Effector memory CD4-positive, alpha-beta T cell (primary cell): ENCODE data around the gene RNFT2.

Experiments used
- DNase-seq, 3 donors: peaks; one replicate each; pipeline ENCODE4 v3.0.0-alpha.2; 2020
- H3K27ac ChIP-seq: 2 replicates; pipeline ENCODE4 v1.7.0; 2013; ENCODE audit warnings: mild to moderate bottlenecking, low read length, moderate library complexity; ENCODE audit not compliant: insufficient read depth, poor library complexity, severe bottlenecking
- H3K27me3 ChIP-seq: replicated peaks from 2 replicates; pipeline ENCODE4 v1.7.0; 2013; ENCODE audit warnings: mild to moderate bottlenecking, low read length; ENCODE audit not compliant: insufficient read depth, control insufficient read depth, poor library complexity, severe bottlenecking
- H3K36me3 ChIP-seq: 2 replicates; pipeline ENCODE4 v1.7.0; 2013; ENCODE audit warnings: mild to moderate bottlenecking, low read length, moderate library complexity; ENCODE audit not compliant: control insufficient read depth, insufficient read depth
- H3K4me1 ChIP-seq: 2 replicates; pipeline ENCODE4 v1.7.0; 2013; ENCODE audit warnings: low read length, mild to moderate bottlenecking; ENCODE audit not compliant: control insufficient read depth, insufficient read depth, poor library complexity, severe bottlenecking
- H3K4me3 ChIP-seq: 2 replicates; pipeline ENCODE4 v1.7.0; 2013; ENCODE audit warnings: low read length, low read depth, mild to moderate bottlenecking; ENCODE audit not compliant: insufficient read depth, poor library complexity, severe bottlenecking
- H3K9me3 ChIP-seq: 2 replicates; pipeline ENCODE4 v1.7.0; 2013; ENCODE audit warnings: mild to moderate bottlenecking, low read length, moderate library complexity; ENCODE audit not compliant: control insufficient read depth

Gene RNFT2

GRCh38 chr12:116766285-116766684, 28.2 kb downstream of the RNFT2 start:
- no peak for DNase-seq

DNA sequence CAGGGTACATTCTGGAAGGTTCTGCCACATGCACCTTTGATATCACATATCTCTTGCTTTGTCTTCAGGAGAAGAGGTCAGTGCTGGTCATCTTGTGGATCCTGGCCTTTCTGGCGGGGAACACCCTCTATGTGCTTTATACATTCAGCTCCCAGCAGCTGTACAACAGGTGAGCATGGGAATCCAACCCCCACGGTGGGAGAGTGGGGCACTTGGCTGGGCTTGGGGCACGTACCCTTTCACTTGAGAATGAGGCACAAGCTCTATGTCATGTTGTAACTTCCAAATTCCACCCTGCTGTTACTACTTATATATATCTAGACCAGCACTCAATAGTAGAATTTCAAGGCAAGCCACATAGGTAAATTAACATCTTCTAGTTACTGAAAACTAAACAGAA, 28.6 kb downstream of the RNFT2 start:
- Histone ChIP-seq H3K4me3 (no peak overlapping the region), H3K9me3 (no peaks in the 10 kb centered on the region), H3K4me1 (no peaks in the 10 kb centered on the region), H3K27ac (no peak overlapping the region), H3K27me3 (no peaks in the 10 kb centered on the region), H3K36me3 (no peaks in the 10 kb centered on the region)
- DNase-seq, result no peak

More at GRCh38 chr12:116766285-116766684, 28.2 kb downstream of the RNFT2 start:
- no peak overlapping the region for H3K27ac ChIP-seq
- no peaks in the 10 kb centered on the region for H3K27me3 ChIP-seq
- H3K9me3 ChIP-seq, result no peaks in the 10 kb centered on the region
- no peaks in the 10 kb centered on the region for H3K4me1 ChIP-seq
- H3K36me3 ChIP-seq, result no peaks in the 10 kb centered on the region
- H3K4me3 ChIP-seq, result no peak overlapping the region

GRCh38 chr12:116771651-116772050, 33.5 kb downstream of the RNFT2 start:
- Histone ChIP-seq H3K27me3 (no peaks in the 10 kb centered on the region), H3K36me3 (no peaks in the 10 kb centered on the region), H3K4me3 (no peak overlapping the region), H3K27ac (no peak overlapping the region), H3K9me3 (no peaks in the 10 kb centered on the region), H3K4me1 (no peaks in the 10 kb centered on the region)
- no peak for DNase-seq

DNA sequence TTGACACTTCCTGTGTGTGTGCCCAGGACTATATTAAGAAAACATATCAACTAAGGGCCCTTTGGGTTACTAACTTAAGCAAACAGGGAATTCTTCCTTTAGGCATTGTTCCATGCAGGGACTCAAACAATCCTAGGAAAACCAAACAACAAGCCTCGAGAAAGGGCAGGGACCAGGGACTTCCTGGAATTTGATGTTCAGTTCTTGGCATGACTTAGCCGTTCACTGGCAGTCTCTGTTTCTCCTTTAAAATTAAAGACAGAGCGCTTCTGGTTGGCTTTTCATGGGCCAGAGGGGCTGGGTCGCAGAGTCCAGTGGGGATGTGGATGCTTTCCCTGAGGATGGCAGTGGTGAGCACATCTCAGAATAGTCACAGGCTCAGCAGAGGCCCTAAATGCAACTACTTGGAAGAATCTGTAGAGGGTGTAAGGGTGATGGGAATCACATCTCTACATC, 35.2 kb downstream of the RNFT2 start:
- no peak for DNase-seq
- no peak overlapping the region for H3K27ac ChIP-seq
- H3K27me3 ChIP-seq, result no peaks in the 10 kb centered on the region

DNA sequence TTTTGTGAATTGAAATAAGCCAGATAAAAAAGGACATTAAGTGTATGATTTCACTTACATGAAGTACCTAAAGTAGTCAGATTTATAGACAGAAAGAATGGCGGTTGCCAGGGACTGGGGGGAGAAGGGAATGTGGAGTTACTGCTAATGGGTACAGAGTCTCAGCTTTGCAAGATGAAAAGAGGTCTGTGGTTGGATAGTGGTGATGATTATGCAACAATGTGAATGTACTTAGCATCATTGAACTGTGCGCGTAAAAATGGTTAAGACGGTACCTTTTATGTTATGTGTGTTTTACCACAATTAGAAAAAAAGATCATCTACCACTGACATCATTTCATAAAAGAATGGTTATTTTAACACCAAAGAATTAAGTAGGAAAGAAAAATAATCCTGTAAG, 35.9 kb downstream of the RNFT2 start:
- Histone ChIP-seq H3K4me1 (no peaks in the 10 kb centered on the region), H3K36me3 (no peaks in the 10 kb centered on the region), H3K27me3 (no peaks in the 10 kb centered on the region), H3K9me3 (no peaks in the 10 kb centered on the region), H3K27ac (no peak overlapping the region), H3K4me3 (no peak overlapping the region)
- no peak for DNase-seq

More for the DNA sequence above, 35.2 kb downstream of the RNFT2 start:
- no peak overlapping the region for H3K4me3 ChIP-seq
- H3K36me3 ChIP-seq, result no peaks in the 10 kb centered on the region
- no peaks in the 10 kb centered on the region for H3K4me1 ChIP-seq
- H3K9me3 ChIP-seq, result no peaks in the 10 kb centered on the region

DNA sequence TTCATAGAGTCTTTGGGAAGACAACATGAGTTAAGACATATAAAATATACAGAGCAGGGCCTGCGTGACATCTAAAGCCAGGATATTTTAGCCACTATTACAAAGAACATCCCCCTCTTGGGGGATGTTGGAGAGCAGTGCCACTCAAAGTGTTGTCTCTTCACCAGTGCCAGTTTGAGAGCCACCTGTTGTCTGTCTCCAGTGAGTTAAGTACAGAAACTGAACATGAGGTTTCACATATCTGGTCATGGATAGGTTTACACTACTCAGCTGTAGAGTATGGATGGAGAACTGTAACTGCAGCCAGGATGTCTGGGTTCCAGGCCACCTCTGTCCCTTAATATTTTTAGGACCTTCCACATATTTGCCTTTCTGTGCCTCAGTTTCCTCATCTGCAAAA, 39.1 kb downstream of the RNFT2 start:
- no peaks in the 10 kb centered on the region for H3K4me1 ChIP-seq
- H3K36me3 ChIP-seq, result peaks cover 6% of the 10 kb centered on the region
- no peak overlapping the region for H3K27ac ChIP-seq
- no peaks in the 10 kb centered on the region for H3K9me3 ChIP-seq
- DNase-seq, result no peak
- no peak overlapping the region for H3K4me3 ChIP-seq
- H3K27me3 ChIP-seq, result no peaks in the 10 kb centered on the region

DNA sequence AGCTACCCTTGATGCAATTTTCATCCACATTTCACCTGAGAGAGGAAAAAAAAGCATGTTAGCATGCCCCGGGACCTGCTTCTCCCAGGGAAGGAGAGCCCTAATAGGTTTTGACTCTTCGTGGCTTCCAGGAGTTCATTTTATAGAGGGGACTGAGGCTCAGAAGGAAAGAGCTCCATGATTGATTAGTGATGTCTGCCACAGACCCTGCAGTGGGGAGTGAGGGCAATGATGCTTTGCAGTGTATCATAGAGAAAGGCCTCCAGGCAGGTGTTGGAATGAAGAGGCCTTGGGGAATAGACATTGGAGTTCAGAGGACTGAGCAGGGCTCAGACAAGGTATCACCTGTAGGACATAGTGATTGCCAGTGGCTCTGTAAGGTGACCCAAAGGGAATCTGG, 41.5 kb downstream of the RNFT2 start:
- no peak for DNase-seq
- no peak overlapping the region for H3K4me3 ChIP-seq
- H3K36me3 ChIP-seq, result peaks cover 6% of the 10 kb centered on the region
- H3K27me3 ChIP-seq, result no peaks in the 10 kb centered on the region
- H3K27ac ChIP-seq, result no peak overlapping the region
- H3K4me1 ChIP-seq, result no peaks in the 10 kb centered on the region
- no peaks in the 10 kb centered on the region for H3K9me3 ChIP-seq

DNA sequence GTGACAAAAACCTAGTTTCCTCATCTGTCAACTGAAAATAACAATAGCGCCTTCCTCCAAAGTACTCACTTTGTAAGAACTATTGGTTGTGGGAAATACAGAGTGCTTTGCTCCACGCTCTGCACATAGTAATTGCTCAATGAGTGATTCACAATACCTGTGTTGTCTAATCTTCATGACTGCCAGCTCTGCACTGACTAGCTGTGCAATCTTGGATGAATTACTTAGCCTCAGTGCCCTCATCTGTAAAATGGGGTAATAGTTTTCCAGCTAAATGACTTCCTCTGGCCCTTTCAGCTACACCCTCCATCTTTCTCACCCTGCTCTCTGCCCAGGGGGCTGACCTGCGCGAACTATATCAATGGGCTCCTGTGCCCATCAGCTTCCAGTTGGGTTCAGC, 42.8 kb downstream of the RNFT2 start:
- DNase-seq, result no peak
- Histone ChIP-seq H3K9me3 (no peaks in the 10 kb centered on the region), H3K27me3 (no peaks in the 10 kb centered on the region), H3K36me3 (peaks cover 6% of the 10 kb centered on the region), H3K4me1 (no peaks in the 10 kb centered on the region), H3K4me3 (no peak overlapping the region), H3K27ac (no peak overlapping the region)

DNA sequence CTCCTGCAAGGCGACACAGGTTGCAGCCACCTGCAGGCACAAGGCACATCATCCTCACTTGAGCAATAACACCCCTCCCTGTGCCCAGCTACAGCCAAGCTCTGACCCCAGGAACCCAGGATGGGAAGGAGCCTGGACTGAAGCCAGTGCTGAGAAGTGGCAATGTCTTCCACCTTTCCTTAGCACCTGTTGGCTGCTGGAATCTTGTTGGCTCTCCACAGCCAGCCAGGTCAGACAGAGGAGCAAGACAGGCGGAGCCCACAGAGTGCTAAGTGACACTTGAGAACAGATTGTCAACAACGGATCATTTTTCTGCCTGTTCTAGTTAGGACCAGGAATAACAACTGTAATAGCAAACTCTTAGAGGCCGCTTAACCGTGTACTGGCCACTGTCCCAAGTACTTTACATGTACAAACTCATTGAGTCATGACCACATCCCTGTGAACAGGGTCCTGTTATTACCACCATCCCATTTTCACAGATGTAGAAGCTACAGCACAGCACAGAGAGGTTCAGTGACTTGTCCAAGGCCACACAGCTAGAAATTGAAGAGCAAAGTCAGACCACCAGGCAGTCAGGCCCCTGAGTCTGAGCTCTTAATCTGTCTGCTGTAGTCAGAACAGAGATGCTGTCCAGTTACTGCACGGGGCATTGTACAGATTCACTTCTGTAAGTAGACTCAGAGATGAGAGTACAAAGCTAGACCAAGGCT, 45.6 kb downstream of the RNFT2 start:
- no peaks in the 10 kb centered on the region for H3K4me1 ChIP-seq
- DNase-seq, result no peak
- no peak overlapping the region for H3K27ac ChIP-seq
- H3K27me3 ChIP-seq, result no peaks in the 10 kb centered on the region
- no peaks in the 10 kb centered on the region for H3K9me3 ChIP-seq
- peaks cover 6% of the 10 kb centered on the region for H3K36me3 ChIP-seq
- H3K4me3 ChIP-seq, result no peak overlapping the region

- no peaks in the 10 kb centered on the region for H3K4me1 ChIP-seq
- peaks cover 6% of the 10 kb centered on the region for H3K36me3 ChIP-seq
- DNase-seq, result no peak
- no peaks in the 10 kb centered on the region for H3K27me3 ChIP-seq
- no peaks in the 10 kb centered on the region for H3K9me3 ChIP-seq
- H3K4me3 ChIP-seq, result no peak overlapping the region
- H3K27ac ChIP-seq, result no peak overlapping the region
Measured at GRCh38 chr12:116784238-116784612, 46.1 kb downstream of the RNFT2 start.
